GM12878 (cell line): Measurements from ENCODE around the gene RGR. TPM values are rescaled to one million over a fixed set of nuclear protein-coding genes. Genes with fewer than 3 reads are reported as not detected.

Source experiments
- ATAC-seq: fragments of 200-7000 bp; cut with Tn5 transposase; 3 replicates; pipeline ENCODE4 v1.9.1; 2020; ENCODE audit warnings: mild to moderate bottlenecking, moderate library complexity
- BruUV-seq: library from RNA; stranded (reverse); fragments of 400-500 nt; replicated peaks from 2 replicates; lab custom pipeline; 2021; lab: Mats Ljungman, UMichigan
- CTCF ChIA-PET: fragments of 300-600 bp; sonication (Branson Sonifier 250); formaldehyde crosslinking; extraction: SDS; loops from one replicate; lab custom pipeline; 2021; ENCODE audit warnings: inconsistent platforms; lab: Yijun Ruan, JAX
- POLR2A ChIA-PET: fragments of 350-600 bp; formaldehyde crosslinking; extraction: SDS; loops from one replicate; lab custom pipeline; 2021; ENCODE audit warnings: inconsistent platforms; lab: Charles Lee
- RAD21 ChIA-PET: fragments of 300-600 bp; sonication (Branson Sonifier 250); formaldehyde crosslinking; loops from one replicate; lab custom pipeline; 2023; ENCODE audit warnings: antibody characterized with exemption; ENCODE audit not compliant: unreplicated experiment; lab: Charles Lee
- SMC1A ChIA-PET: fragments of 300-600 bp; sonication (Branson Sonifier 250); formaldehyde crosslinking; loops from one replicate; lab custom pipeline; 2023; ENCODE audit not compliant: unreplicated experiment, uncharacterized antibody; lab: Charles Lee
- DNase-seq: peaks from one replicate; pipeline ENCODE4 v3.0.0-alpha.2; 2011; ENCODE audit warnings: low read depth, low spot score
- FAIRE-seq: peaks from 3 replicates; lab custom pipeline; 2011; peaks lifted over from hg19 to GRCh38; lab: Jason Lieb, UNC
- H2AFZ ChIP-seq: 2 replicates; pipeline ENCODE4 v1.6.0; 2011; ENCODE audit warnings: low read depth, low read length, control low read depth; ENCODE audit not compliant: control insufficient read depth
- H3K27ac ChIP-seq: 2 replicates; pipeline ENCODE4 v1.5.1; 2011; ENCODE audit warnings: control low read depth; ENCODE audit not compliant: control insufficient read depth, insufficient read depth
- H3K27me3 ChIP-seq, 2 experiments: replicated peaks in 1 of 2; 2 replicates each; pipeline versions ENCODE4 v1.6.0 to v1.6.1; 2011; ENCODE audit warnings: low read length in 1 of 2; ENCODE audit not compliant: control insufficient read depth in 2 of 2, insufficient read depth in 2 of 2
- H3K36me3 ChIP-seq, 2 experiments: 2 replicates each; pipeline ENCODE4 v1.5.1; 2011; ENCODE audit warnings: low read length in 1 of 2; ENCODE audit not compliant: control insufficient read depth in 2 of 2, insufficient read depth in 2 of 2
- H3K4me1 ChIP-seq: 2 replicates; pipeline ENCODE4 v1.6.1; 2011; ENCODE audit warnings: mild to moderate bottlenecking, low read length, moderate library complexity, mixed read lengths; ENCODE audit not compliant: control insufficient read depth, insufficient read depth
- H3K4me2 ChIP-seq: 2 replicates; pipeline ENCODE4 v1.6.0; 2011; ENCODE audit warnings: control low read depth; ENCODE audit not compliant: control insufficient read depth, insufficient read depth
- H3K4me3 ChIP-seq: fragments of 200-600 bp; sonication (generic); 2 replicates; pipeline ENCODE4 v1.5.1; 2016
- H3K79me2 ChIP-seq: 2 replicates; pipeline ENCODE4 v1.6.0; 2011; ENCODE audit warnings: low read length; ENCODE audit not compliant: control insufficient read depth, insufficient read depth
- H3K9ac ChIP-seq: 2 replicates; pipeline ENCODE4 v1.8.0; 2011; ENCODE audit warnings: low read length, control low read depth, mixed read lengths; ENCODE audit not compliant: control insufficient read depth, insufficient read depth
- H3K9me3 ChIP-seq: replicated peaks from 3 replicates; pipeline ENCODE4 v1.5.1; 2011; ENCODE audit warnings: mild to moderate bottlenecking, low read length; ENCODE audit not compliant: control insufficient read depth, insufficient read depth
- H4K20me1 ChIP-seq: 2 replicates; pipeline ENCODE4 v1.6.0; 2011; ENCODE audit not compliant: control insufficient read depth, insufficient read depth
- BCLAF1 ChIP-seq: fragments of 450-650 bp; IDR thresholded peaks from 2 replicates; pipeline ENCODE4 v1.6.1; 2017; ENCODE audit warnings: antibody characterized with exemption, mild to moderate bottlenecking, moderate library complexity
- CEBPB ChIP-seq, 2 experiments: fragments of 150-350 bp in 1 of 2; IDR thresholded peaks; 2 replicates each; pipeline ENCODE4 v1.6.1; 2012 to 2014; ENCODE audit warnings: low read depth in 2 of 2, low read length in 2 of 2, borderline replicate concordance in 1 of 2, inconsistent platforms in 1 of 2
- DPF2 ChIP-seq: fragments of 450-650 bp; IDR thresholded peaks from 2 replicates; pipeline ENCODE4 v1.6.1; 2017; ENCODE audit warnings: mild to moderate bottlenecking
- IKZF2 ChIP-seq, 2 experiments: fragments of 450-650 bp; IDR thresholded peaks; 2 replicates each; pipeline ENCODE4 v1.6.1; 2017; ENCODE audit warnings: mild to moderate bottlenecking in 2 of 2, moderate library complexity in 2 of 2
- IRF4 ChIP-seq: IDR thresholded peaks from 2 replicates; pipeline ENCODE4 v1.6.1; 2011; ENCODE audit warnings: low read depth, low read length
- KDM1A ChIP-seq: fragments of 200-600 bp; sonication (generic); IDR thresholded peaks from 2 replicates; pipeline ENCODE4 v1.6.1; 2016; ENCODE audit warnings: borderline replicate concordance
- KLF5 ChIP-seq: fragments of 450-650 bp; IDR thresholded peaks from 2 replicates; pipeline ENCODE4 v1.6.1; 2014; ENCODE audit warnings: mild to moderate bottlenecking; ENCODE audit not compliant: partially characterized antibody
- MTA2 ChIP-seq: fragments of 450-650 bp; IDR thresholded peaks from 2 replicates; pipeline ENCODE4 v1.6.1; 2016; ENCODE audit warnings: low read depth, mild to moderate bottlenecking, moderate library complexity
- MYC ChIP-seq: IDR thresholded peaks from 2 replicates; pipeline ENCODE4 v1.6.1; 2011; ENCODE audit warnings: mild to moderate bottlenecking, low read length, moderate library complexity, inconsistent platforms; ENCODE audit not compliant: insufficient read depth, insufficient replicate concordance, insufficient read length, severe bottlenecking
- SMARCA5 ChIP-seq: fragments of 450-650 bp; IDR thresholded peaks from 2 replicates; pipeline ENCODE4 v1.6.1; 2017; ENCODE audit warnings: mild to moderate bottlenecking
- SREBF1 ChIP-seq: IDR thresholded peaks from 2 replicates; pipeline ENCODE4 v1.6.1; 2012; ENCODE audit warnings: mild to moderate bottlenecking, low read length
- TAF1 ChIP-seq: IDR thresholded peaks from 2 replicates; pipeline ENCODE4 v1.6.1; 2011; ENCODE audit warnings: mild to moderate bottlenecking, low read depth, low read length, borderline replicate concordance
- WGBS: methylation state at CpG from one replicate; pipeline ENCODE4 v1.1.6; 2016; ENCODE audit warnings: low lambda C conversion rate; ENCODE audit not compliant: insufficient replicate concordance, insufficient coverage; ENCODE audit errors: missing lambda C conversion rate; 5-methylcytosine and 5-hydroxymethylcytosine counted together
- in situ Hi-C: fragments of 300-500 bp; cut with MboI; formaldehyde crosslinking; loops from 9 replicates; pipeline ENCODE4 v1.14.3; 2018; ENCODE audit warnings: mixed read lengths
- intact Hi-C: fragments of 100-400 bp; cut with micrococcal nuclease; formaldehyde crosslinking; loops from one replicate; pipeline ENCODE4 v1.14.2; 2022; ENCODE audit not compliant: unreplicated experiment
- polyA plus RNA-seq, 11 experiments: library from polyadenylated mRNA; depleted of rRNA in 4 of 11; unstranded in 6 of 11; stranded (reverse) in 5 of 11; fragments of >200 nt; fragmentation: Nextera tagmentation in 4 of 11; fragmentation: Illumina TruSeq in 1 of 11; extraction: Ambion mirVana in 4 of 11; extraction: Trizol in 1 of 11; gene quantifications; 1 replicate in 1 of 11; 2 replicates in 10 of 11; pipeline versions ENCODE4 v1.2.1 to v1.2.3, GENCODE V29; 2011 to 2016; ENCODE audit warnings: inconsistent platforms in 2 of 11, missing spikeins in 2 of 11, low read depth in 1 of 11
- total RNA-seq, 4 experiments: library from RNA; depleted of rRNA in 3 of 4; stranded (reverse); fragments of >200 nt in 3 of 4; fragmentation: Illumina TruSeq in 1 of 4; extraction: Trizol in 1 of 4; gene quantifications; 2 replicates each; pipeline versions ENCODE4 v1.2.1 to v1.2.3, GENCODE V29; 2013 to 2021
- TF ChIP-seq, protein P1 (sequence below): fragments of 450-650 bp; IDR thresholded peaks from 2 replicates; pipeline ENCODE4 v1.6.1; 2016; ENCODE audit warnings: mild to moderate bottlenecking
- TF ChIP-seq, protein P2 (sequence below): fragments of 450-650 bp; formaldehyde crosslinking; IDR thresholded peaks from 2 replicates; pipeline ENCODE4 v1.4.0; 2020; ENCODE audit warnings: mild to moderate bottlenecking, moderate library complexity
- TF ChIP-seq, protein P3 (sequence below): fragments of 450-650 bp; IDR thresholded peaks from 2 replicates; pipeline ENCODE4 v1.6.1; 2017; ENCODE audit warnings: borderline replicate concordance

RGR gene
- total and polyA plus RNA-seq, 10 of the 15 experiments (the other 5 are each of a cell fraction or from before 2014, with no cell fraction given): not detected

DNA sequence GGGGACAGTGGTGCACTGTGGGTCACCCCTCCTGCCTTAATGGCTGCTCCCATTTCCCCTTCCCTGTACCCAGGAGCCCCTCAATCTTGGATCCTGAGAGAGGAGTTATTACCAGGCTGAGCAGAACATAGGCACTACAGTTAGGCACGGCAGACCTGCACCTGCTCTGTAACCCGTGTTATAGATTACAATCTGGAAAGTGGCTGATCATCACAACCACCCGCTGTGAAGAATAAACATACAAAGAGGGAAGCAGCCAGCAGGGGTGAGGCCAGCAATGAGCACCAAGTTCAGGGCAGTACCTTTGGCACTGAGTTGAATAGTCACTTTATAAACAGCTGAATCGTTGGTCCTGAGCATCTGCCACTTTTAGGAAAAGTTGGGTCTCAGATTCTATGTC is 48.8 kb upstream of the RGR start:
- H3K4me3 ChIP-seq: no peak overlapping the region
- DNase-seq: no peak
- no peak overlapping the region for H3K27ac ChIP-seq
- ATAC-seq: peak; percentile 8
- peaks cover 3% of the 10 kb centered on the region for H3K4me1 ChIP-seq
- H3K27me3 ChIP-seq: peaks cover 18 to 25% of the 10 kb centered on the region in 2 experiments
- POLR2A ChIA-PET: no interaction called here
- CTCF ChIA-PET: interaction anchor here (28.3 kb wide), 1 partner anchor 38 kb away, joined by 788 read pairs; no protein-coding TSS in a partner anchor
- H3K36me3 ChIP-seq: no peaks in the 10 kb centered on the region
- H3K9me3 ChIP-seq: no peaks in the 10 kb centered on the region
- 27% methylated on average over 4 of the region's 4 CpGs for WGBS
- no TSS peak for BruUV-seq
- H3K9ac ChIP-seq: no peak overlapping the region
- FAIRE-seq: no peak
- no peak overlapping the region for H3K4me2 ChIP-seq
- RAD21 ChIA-PET: interaction anchor here (1.0 kb wide), 1 partner anchor 48 kb away, joined by 4 read pairs; no protein-coding TSS in a partner anchor
- no peaks in the 10 kb centered on the region for H3K79me2 ChIP-seq
- peaks cover 2% of the 10 kb centered on the region; the same call in 1 of the 2 replicates for H4K20me1 ChIP-seq
- no peak overlapping the region for H2AFZ ChIP-seq
- in situ Hi-C loops (loop anchor here (5.0 kb wide), 1 partner anchor 34 kb away; no protein-coding TSS in a partner anchor), intact Hi-C loops (no loop called here)
- SMC1A ChIA-PET: interaction anchor here (1.2 to 15.0 kb wide), 2 partner anchors 26 to 48 kb away, joined by 5 to 155 read pairs; no protein-coding TSS in a partner anchor
- TF ChIP-seq SMARCA5: no peak
- TF ChIP-seq, protein P1, sequence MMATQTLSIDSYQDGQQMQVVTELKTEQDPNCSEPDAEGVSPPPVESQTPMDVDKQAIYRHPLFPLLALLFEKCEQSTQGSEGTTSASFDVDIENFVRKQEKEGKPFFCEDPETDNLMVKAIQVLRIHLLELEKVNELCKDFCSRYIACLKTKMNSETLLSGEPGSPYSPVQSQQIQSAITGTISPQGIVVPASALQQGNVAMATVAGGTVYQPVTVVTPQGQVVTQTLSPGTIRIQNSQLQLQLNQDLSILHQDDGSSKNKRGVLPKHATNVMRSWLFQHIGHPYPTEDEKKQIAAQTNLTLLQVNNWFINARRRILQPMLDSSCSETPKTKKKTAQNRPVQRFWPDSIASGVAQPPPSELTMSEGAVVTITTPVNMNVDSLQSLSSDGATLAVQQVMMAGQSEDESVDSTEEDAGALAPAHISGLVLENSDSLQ: no peak
- no peak for TF ChIP-seq KDM1A
- TF ChIP-seq BCLAF1: no peak
- TF ChIP-seq CEBPB (IDR thresholded peaks at IDR 0.05; ENCODE audit: borderline replicate concordance in 1 of 2, low read depth in 2 of 2, low read length in 2 of 2): no peak
- no peak for TF ChIP-seq SREBF1
- TF ChIP-seq KLF5: no peak
- TF ChIP-seq TAF1: no peak
- no peak for TF ChIP-seq IRF4
- no peak for TF ChIP-seq MTA2
- TF ChIP-seq, protein P2, sequence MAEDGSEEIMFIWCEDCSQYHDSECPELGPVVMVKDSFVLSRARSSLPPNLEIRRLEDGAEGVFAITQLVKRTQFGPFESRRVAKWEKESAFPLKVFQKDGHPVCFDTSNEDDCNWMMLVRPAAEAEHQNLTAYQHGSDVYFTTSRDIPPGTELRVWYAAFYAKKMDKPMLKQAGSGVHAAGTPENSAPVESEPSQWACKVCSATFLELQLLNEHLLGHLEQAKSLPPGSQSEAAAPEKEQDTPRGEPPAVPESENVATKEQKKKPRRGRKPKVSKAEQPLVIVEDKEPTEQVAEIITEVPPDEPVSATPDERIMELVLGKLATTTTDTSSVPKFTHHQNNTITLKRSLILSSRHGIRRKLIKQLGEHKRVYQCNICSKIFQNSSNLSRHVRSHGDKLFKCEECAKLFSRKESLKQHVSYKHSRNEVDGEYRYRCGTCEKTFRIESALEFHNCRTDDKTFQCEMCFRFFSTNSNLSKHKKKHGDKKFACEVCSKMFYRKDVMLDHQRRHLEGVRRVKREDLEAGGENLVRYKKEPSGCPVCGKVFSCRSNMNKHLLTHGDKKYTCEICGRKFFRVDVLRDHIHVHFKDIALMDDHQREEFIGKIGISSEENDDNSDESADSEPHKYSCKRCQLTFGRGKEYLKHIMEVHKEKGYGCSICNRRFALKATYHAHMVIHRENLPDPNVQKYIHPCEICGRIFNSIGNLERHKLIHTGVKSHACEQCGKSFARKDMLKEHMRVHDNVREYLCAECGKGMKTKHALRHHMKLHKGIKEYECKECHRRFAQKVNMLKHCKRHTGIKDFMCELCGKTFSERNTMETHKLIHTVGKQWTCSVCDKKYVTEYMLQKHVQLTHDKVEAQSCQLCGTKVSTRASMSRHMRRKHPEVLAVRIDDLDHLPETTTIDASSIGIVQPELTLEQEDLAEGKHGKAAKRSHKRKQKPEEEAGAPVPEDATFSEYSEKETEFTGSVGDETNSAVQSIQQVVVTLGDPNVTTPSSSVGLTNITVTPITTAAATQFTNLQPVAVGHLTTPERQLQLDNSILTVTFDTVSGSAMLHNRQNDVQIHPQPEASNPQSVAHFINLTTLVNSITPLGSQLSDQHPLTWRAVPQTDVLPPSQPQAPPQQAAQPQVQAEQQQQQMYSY (CRISPR knock-in tag): no peak
- TF ChIP-seq, protein P3, sequence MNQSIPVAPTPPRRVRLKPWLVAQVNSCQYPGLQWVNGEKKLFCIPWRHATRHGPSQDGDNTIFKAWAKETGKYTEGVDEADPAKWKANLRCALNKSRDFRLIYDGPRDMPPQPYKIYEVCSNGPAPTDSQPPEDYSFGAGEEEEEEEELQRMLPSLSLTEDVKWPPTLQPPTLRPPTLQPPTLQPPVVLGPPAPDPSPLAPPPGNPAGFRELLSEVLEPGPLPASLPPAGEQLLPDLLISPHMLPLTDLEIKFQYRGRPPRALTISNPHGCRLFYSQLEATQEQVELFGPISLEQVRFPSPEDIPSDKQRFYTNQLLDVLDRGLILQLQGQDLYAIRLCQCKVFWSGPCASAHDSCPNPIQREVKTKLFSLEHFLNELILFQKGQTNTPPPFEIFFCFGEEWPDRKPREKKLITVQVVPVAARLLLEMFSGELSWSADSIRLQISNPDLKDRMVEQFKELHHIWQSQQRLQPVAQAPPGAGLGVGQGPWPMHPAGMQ: no peak
- TF ChIP-seq DPF2: no peak
- TF ChIP-seq IKZF2 (IDR thresholded peaks at IDR 0.05): no peak
- no peak for TF ChIP-seq MYC
